Epithelial cell of proximal tubule (primary cell): ENCODE results near the gene P2RX5. TPM values are rescaled to one million over a fixed set of nuclear protein-coding genes. Genes with fewer than 3 reads are reported as not detected.
A peak's percentile ranks its signal among the peaks of the same experiment; 100 is the strongest.

Experiments used
- DNase-seq: peaks from one replicate; pipeline ENCODE4 v3.0.0-alpha.2; 2011; ENCODE audit warnings: low read depth
- H3K4me3 ChIP-seq: 2 replicates; pipeline ENCODE4 v1.5.1; 2011; ENCODE audit warnings: low read depth, mild to moderate bottlenecking, low read length
- total RNA-seq: library from RNA; depleted of rRNA; stranded (reverse); fragments of >200 nt; gene quantifications from 2 replicates; pipeline ENCODE4 v1.2.3, GENCODE V29; 2015
- TF ChIP-seq, protein P1 (sequence below): conservative IDR thresholded peaks from 2 replicates; pipeline ENCODE4 v1.5.1; 2012; ENCODE audit warnings: low read depth, mild to moderate bottlenecking, low read length

Gene P2RX5
- total RNA-seq, 1 donor from 2014 or later, result 4.8 TPM

DNA sequence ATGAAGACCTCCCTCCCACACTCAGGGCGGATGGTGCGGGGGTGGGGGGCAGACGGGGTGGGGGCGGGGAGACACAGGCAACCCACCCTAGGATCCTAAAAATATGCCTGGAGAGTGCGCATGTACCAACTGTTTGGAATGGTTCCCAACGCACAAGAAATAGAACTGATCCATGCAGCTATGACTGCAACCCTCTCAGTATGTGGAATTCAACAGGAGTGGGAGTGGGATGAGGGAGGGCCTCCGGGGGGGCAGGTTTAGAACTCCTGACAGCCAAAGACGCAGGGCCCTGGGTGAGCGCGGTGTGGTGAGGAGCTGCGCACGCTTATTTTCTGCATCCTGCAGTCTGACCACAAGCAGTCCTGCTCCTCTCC lies 1.1 kb upstream of the P2RX5 start:
- TF ChIP-seq, protein P1, sequence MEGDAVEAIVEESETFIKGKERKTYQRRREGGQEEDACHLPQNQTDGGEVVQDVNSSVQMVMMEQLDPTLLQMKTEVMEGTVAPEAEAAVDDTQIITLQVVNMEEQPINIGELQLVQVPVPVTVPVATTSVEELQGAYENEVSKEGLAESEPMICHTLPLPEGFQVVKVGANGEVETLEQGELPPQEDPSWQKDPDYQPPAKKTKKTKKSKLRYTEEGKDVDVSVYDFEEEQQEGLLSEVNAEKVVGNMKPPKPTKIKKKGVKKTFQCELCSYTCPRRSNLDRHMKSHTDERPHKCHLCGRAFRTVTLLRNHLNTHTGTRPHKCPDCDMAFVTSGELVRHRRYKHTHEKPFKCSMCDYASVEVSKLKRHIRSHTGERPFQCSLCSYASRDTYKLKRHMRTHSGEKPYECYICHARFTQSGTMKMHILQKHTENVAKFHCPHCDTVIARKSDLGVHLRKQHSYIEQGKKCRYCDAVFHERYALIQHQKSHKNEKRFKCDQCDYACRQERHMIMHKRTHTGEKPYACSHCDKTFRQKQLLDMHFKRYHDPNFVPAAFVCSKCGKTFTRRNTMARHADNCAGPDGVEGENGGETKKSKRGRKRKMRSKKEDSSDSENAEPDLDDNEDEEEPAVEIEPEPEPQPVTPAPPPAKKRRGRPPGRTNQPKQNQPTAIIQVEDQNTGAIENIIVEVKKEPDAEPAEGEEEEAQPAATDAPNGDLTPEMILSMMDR, result no peak
- no peak for DNase-seq
- no peak overlapping the region for H3K4me3 ChIP-seq

DNA sequence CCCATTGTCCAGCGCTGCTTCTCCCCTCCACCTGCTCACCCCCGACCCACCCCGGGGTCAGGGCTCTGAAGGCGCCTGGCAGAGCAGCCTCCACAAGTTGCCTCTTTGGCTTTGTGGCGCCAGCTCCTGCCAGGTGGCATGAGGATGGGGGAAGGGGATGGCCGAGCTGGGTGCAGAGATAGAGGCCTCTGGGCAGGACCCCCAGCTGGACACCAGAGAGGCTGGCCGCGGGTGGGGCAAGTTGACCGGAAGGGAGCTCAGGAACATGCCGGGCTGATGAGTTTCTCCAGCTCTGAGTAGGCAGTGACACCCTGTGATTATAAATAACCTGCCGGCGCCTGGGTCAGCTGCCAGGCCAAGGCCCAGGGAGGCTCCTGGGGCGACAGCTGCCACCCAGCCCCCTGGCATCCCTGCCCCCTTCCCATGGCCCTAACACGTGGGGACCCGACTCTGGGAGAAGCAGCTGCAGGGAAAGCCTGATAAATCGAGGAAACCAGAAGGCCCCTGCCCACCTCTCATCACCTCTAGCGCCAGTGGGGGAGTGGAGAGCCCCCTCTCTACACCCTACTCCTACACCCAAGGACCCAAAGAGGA lies 729 bp downstream of the P2RX5 start:
- TF ChIP-seq, protein P1, result no peak

DNA sequence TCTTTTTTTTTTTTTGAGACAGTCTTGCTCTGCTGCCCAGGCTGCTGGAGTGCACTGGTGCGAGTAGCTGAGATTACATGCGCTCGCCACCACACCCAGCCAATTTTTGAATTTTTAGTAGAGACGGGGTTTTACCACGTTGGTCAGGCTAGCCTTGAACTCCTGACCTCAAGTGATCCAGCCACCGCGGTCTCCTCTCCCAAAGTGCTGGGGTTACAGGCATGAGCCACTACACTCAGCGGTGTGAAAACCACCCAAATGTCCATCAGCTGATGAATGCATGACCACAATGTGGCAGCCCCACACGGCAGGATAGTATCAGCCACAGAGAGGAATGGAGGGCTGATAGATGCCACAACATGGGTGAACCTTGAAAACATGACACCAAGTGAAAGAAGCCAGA lies 2.1 kb downstream of the P2RX5 start:
- no peak for DNase-seq
- TF ChIP-seq, protein P1, result no peak
- no peak overlapping the region for H3K4me3 ChIP-seq

More for the DNA sequence above, 729 bp downstream of the P2RX5 start:
- peak overlapping the region; percentile 62 for H3K4me3 ChIP-seq
- DNase-seq, result no peak

DNA sequence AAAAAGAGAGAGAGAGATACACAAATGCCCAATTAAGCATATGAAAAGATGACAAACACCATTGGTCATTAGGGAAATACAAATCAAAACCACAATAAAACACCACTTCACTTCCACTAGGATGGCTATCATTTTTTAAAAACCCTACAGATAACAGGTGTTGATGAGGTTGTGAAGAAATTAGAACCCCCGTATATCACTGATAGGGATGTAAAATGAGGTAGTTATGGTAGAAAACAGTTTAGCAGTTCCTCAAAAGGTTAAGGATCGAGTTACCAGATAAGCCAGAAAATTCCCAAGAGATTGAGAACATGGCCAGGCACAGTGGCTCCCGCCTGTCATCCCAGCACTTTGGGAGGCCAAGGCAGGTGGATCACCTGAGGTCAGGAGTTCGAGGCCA lies 2.8 kb downstream of the P2RX5 start:
- TF ChIP-seq, protein P1, result no peak
- no peak for DNase-seq
- H3K4me3 ChIP-seq, result no peak overlapping the region

DNA sequence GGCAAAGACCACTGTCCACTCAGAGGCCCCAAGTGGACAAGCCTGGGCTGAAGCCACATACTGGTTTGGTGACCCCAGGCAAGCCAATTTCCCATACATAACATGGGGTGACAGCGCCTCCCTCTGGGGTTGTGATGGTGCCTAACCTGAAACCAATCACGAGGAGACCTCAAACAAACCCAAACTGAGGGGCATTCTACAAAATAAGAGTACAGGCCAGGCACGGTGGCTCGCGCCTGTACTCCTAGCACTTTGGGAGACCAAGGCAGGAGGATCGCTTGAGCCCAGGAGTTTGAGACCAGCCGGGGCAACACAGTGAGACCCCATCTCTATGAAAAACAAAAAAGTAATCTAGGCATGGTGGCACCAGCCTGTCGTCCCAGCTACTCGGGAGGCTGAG lies 3.6 kb downstream of the P2RX5 start:
- H3K4me3 ChIP-seq, result no peak overlapping the region
- TF ChIP-seq, protein P1, result peak; percentile 20
- DNase-seq, result no peak

DNA sequence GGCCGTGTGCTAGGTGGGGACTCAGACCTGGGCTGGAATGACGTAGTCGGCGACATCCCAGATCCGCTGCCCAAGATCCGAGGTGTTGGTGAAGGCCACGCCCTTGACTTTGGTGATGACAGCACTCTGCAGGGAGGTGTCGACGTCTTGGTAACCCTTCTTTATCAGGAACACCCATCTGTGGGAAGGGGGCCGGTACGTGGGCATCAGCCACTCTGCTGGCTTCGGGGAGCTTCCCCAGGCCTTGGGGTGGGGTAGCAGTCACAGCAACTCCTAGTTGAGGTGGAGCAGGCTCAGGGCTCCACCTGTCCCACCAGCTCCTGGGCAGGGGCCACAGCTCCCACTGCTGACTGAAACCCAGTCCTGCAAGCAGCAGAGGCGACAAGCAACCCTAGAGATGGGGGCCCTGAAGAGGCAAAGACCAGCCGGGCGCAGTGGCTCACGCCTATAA lies 4.3 kb downstream of the P2RX5 start:
- no peak overlapping the region for H3K4me3 ChIP-seq
- no peak for DNase-seq
- TF ChIP-seq, protein P1, result no peak

DNA sequence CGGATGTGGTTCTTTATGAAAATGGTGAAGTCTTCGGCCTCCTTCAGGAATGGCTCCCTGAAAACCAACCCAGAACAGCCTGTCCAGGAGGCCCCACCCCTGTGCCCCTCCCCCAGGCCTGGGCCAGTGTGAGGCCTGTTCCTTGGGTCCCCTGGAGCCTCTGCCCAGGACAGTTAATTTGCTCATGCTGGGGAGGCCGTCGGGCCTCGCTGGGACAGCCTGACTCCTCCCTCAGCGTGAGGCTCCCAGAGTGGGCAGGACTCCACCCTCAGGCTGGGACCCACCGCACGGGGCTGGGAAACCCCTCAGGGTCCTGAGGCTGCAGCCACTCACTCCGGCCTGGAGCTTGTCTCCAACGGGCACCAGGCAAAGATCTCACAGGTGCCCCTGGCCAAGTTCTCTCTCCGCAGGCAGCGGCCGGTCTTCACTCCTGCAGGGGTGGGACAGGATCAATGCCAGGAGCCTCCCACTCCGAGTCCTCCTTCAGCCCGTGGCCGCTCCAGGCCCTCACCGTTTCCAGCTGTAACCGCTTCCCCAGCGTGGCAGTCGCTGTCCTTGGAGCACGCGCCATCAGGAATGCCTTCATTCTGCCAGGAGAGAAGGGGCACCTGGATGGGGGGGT lies 5.8 kb downstream of the P2RX5 start:
- no peak for DNase-seq
- H3K4me3 ChIP-seq, result no peak overlapping the region
- TF ChIP-seq, protein P1, result no peak
